Suprapubic skin (tissue), 3 donors: Measurements from ENCODE around the gene ZNF146.

Experiments used
- POLR2AphosphoS5 ChIP-seq, 3 donors: sonication (generic); formaldehyde crosslinking; IDR thresholded peaks; one replicate each; pipeline ENCODE4 v1.6.1; 2017; ENCODE audit warnings: antibody characterized with exemption in 3 of 3
- TF ChIP-seq, protein P1 (sequence below), 2 donors: fragments of 200-600 bp in 1 of 2; fragments of 450-650 bp in 1 of 2; sonication (generic) in 1 of 2; IDR thresholded peaks; one replicate each; pipeline ENCODE4 v1.5.1; 2016 to 2019; ENCODE audit warnings: antibody characterized with exemption in 2 of 2, mild to moderate bottlenecking in 1 of 2, moderate library complexity in 1 of 2

DNA sequence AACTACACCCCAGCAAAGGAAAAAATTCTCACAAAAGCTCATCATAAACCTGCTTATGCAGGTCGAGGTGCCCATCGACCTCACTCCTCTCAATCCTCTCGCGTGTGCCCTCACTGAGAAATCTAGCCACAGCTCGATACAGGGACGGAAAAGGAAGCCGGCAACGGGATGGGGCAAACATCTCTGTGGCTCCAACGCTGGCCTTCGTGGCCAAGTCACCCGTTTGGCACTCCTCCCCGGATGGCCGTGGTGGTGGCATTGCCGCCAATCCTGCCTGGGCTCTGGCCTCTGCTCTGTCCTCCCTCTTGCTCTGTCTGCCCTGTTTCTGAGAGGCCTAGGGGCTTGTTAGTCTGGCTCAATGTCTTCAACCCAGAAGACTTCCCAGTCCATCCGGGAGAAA is 41.2 kb downstream of the ZNF146 start:
- TF ChIP-seq, protein P1, sequence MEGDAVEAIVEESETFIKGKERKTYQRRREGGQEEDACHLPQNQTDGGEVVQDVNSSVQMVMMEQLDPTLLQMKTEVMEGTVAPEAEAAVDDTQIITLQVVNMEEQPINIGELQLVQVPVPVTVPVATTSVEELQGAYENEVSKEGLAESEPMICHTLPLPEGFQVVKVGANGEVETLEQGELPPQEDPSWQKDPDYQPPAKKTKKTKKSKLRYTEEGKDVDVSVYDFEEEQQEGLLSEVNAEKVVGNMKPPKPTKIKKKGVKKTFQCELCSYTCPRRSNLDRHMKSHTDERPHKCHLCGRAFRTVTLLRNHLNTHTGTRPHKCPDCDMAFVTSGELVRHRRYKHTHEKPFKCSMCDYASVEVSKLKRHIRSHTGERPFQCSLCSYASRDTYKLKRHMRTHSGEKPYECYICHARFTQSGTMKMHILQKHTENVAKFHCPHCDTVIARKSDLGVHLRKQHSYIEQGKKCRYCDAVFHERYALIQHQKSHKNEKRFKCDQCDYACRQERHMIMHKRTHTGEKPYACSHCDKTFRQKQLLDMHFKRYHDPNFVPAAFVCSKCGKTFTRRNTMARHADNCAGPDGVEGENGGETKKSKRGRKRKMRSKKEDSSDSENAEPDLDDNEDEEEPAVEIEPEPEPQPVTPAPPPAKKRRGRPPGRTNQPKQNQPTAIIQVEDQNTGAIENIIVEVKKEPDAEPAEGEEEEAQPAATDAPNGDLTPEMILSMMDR (IDR thresholded peaks at IDR 0.05) = no peak
- no peak for TF ChIP-seq POLR2AphosphoS5 (IDR thresholded peaks at IDR 0.05)
